ENCODE measurements around the gene FBXO38.

GRCh38 chr5:148458036-148458888, 74.5 kb downstream of the FBXO38 start:
- no peak for TF ChIP-seq CTCF (conservative IDR thresholded peaks at IDR 0.05)
- TF ChIP-seq ZFX (IDR thresholded peaks at IDR 0.05) = no peak
